ENCODE data around the gene KDM4C.

Gene KDM4C

DNA sequence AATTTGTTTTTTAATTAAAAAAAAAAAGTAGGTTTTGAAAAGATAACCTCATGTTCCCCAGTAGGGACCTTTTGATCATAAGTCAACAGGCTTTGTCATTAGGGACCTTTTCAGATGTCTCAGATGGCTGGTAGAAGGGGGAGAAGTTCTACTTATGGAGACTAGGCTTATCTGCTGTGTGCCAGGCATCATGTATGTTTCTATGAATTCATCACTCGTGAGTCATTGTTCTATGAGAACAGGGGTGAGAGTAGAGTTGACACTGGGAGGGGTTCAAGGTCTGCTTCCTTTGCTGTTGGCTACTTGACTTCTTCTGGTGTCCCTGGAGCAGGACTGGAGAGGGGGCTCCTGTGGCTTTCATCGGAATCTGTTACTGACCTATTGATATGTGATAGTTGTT is 138.8 kb downstream of the KDM4C start:
- no peaks in the 10 kb centered on the region for H4K20me1 ChIP-seq (ENCODE audit: insufficient read depth, low read length)
- H3K9me3 ChIP-seq (ENCODE audit: insufficient read depth, low read length, severe bottlenecking) = no peaks in the 10 kb centered on the region
- no peak overlapping the region for H3K9ac ChIP-seq (ENCODE audit: low read depth, low read length)
- H3K27me3 ChIP-seq (ENCODE audit: insufficient read depth, low read length, poor library complexity) = no peaks in the 10 kb centered on the region
- H3K4me3 ChIP-seq (ENCODE audit: low read depth in 1 of 2, low read length in 2 of 2) = no peak overlapping the region
- H3K79me2 ChIP-seq (ENCODE audit: insufficient read depth, low read length) = no peaks in the 10 kb centered on the region
- DNase-seq (no peak), ATAC-seq (ENCODE audit: insufficient read depth, low read depth) (no peak)
- H2AFZ ChIP-seq (ENCODE audit: low read depth, low read length) = no peak overlapping the region
- no peak overlapping the region for H3K27ac ChIP-seq (ENCODE audit: low read length)
- peaks cover 16% of the 10 kb centered on the region for H3K4me1 ChIP-seq (ENCODE audit: insufficient read depth, low read length)
- H3K4me2 ChIP-seq (ENCODE audit: insufficient read depth, low read length) = no peak overlapping the region
- H3K36me3 ChIP-seq (ENCODE audit: insufficient read depth, low read length) = peaks cover 4% of the 10 kb centered on the region
- TF ChIP-seq EZH2 (IDR thresholded peaks at IDR 0.05; ENCODE audit: borderline replicate concordance, low read depth, low read length, severe bottlenecking) = no peak
- TF ChIP-seq, protein P1, sequence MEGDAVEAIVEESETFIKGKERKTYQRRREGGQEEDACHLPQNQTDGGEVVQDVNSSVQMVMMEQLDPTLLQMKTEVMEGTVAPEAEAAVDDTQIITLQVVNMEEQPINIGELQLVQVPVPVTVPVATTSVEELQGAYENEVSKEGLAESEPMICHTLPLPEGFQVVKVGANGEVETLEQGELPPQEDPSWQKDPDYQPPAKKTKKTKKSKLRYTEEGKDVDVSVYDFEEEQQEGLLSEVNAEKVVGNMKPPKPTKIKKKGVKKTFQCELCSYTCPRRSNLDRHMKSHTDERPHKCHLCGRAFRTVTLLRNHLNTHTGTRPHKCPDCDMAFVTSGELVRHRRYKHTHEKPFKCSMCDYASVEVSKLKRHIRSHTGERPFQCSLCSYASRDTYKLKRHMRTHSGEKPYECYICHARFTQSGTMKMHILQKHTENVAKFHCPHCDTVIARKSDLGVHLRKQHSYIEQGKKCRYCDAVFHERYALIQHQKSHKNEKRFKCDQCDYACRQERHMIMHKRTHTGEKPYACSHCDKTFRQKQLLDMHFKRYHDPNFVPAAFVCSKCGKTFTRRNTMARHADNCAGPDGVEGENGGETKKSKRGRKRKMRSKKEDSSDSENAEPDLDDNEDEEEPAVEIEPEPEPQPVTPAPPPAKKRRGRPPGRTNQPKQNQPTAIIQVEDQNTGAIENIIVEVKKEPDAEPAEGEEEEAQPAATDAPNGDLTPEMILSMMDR (IDR thresholded peaks at IDR 0.05; ENCODE audit: borderline replicate concordance, extremely low read depth, low read length, poor library complexity, severe bottlenecking) = no peak

DNA sequence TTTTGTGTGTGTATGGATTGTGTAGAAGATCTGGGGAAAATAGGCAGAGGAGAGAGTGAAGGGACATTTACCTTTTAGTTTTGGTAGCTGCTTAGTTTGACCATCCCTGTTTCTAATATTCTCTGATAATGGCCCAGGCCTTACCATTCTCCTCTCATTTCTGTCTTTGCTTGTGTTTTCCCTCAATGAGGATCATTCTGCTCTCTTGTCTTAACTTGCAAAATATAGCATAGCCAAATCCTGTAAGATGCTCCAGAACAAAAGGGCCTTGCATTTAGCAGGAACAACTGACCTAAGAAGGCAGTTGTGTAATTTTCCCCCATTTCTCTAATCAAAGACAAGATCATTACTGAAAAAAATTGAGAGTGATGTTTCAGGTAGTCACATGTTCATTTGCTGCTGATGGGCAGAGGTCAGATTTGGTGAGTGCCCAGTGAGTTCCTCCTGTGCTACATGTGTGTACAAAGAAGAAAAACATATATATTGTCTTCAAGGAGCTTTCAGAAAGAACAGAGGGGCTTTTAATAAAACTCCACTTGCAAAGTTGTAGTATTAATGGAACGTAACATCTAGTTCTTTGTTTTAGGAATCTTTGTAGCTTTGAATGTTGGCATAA is 139.5 kb downstream of the KDM4C start:
- H3K4me2 ChIP-seq (ENCODE audit: insufficient read depth, low read length) = no peak overlapping the region
- no peaks in the 10 kb centered on the region for H3K27me3 ChIP-seq (ENCODE audit: insufficient read depth, low read length, poor library complexity)
- H3K9ac ChIP-seq (ENCODE audit: low read depth, low read length) = no peak overlapping the region
- no peaks in the 10 kb centered on the region for H3K9me3 ChIP-seq (ENCODE audit: insufficient read depth, low read length, severe bottlenecking)
- DNase-seq (no peak), ATAC-seq (ENCODE audit: insufficient read depth, low read depth) (no peak)
- peaks cover 16% of the 10 kb centered on the region for H3K4me1 ChIP-seq (ENCODE audit: insufficient read depth, low read length)
- H3K36me3 ChIP-seq (ENCODE audit: insufficient read depth, low read length) = peaks cover 4% of the 10 kb centered on the region
- 0 out of 2 replicates have a peak, but pooled peaks cover under 1% of the 10 kb centered on the region for H4K20me1 ChIP-seq (ENCODE audit: insufficient read depth, low read length)
- H3K79me2 ChIP-seq (ENCODE audit: insufficient read depth, low read length) = no peaks in the 10 kb centered on the region
- no peak overlapping the region for H3K4me3 ChIP-seq (ENCODE audit: low read depth in 1 of 2, low read length in 2 of 2)
- no peak overlapping the region for H2AFZ ChIP-seq (ENCODE audit: low read depth, low read length)
- TF ChIP-seq, protein P1 (IDR thresholded peaks at IDR 0.05; ENCODE audit: borderline replicate concordance, extremely low read depth, low read length, poor library complexity, severe bottlenecking) = no peak
- no peak for TF ChIP-seq EZH2 (IDR thresholded peaks at IDR 0.05; ENCODE audit: borderline replicate concordance, low read depth, low read length, severe bottlenecking)
- no peak overlapping the region for H3K27ac ChIP-seq (ENCODE audit: low read length)

DNA sequence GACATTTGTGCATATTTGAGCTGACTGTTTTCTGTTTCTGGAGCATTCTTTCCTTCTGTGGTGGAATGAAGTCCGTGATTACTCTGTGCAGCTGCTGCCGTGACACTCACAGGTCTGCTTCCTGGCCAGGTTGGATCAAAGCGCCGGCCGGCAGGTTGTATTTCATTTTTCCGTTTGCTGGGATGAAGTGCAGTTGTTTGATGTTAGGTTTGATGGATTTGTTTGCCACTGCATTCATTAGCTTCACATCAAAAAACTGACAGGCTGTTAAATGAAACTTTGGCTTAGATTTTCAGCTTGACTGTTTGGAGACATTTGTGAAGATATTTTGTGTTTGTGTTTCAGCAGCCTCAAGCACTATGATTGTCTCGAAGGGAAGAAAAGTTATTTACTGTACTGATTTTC is 140.1 kb downstream of the KDM4C start:
- no peak overlapping the region for H3K9ac ChIP-seq (ENCODE audit: low read depth, low read length)
- peaks cover 3% of the 10 kb centered on the region; the same call in 1 of the 2 replicates for H4K20me1 ChIP-seq (ENCODE audit: insufficient read depth, low read length)

More for the DNA sequence above, 140.1 kb downstream of the KDM4C start:
- H3K27ac ChIP-seq (ENCODE audit: low read length) = no peak overlapping the region
- TF ChIP-seq EZH2 (IDR thresholded peaks at IDR 0.05; ENCODE audit: borderline replicate concordance, low read depth, low read length, severe bottlenecking) = no peak
- TF ChIP-seq, protein P1 (IDR thresholded peaks at IDR 0.05; ENCODE audit: borderline replicate concordance, extremely low read depth, low read length, poor library complexity, severe bottlenecking) = no peak
- no peaks in the 10 kb centered on the region for H3K27me3 ChIP-seq (ENCODE audit: insufficient read depth, low read length, poor library complexity)
- peaks cover 16% of the 10 kb centered on the region for H3K4me1 ChIP-seq (ENCODE audit: insufficient read depth, low read length)
- no peaks in the 10 kb centered on the region for H3K9me3 ChIP-seq (ENCODE audit: insufficient read depth, low read length, severe bottlenecking)
- H3K36me3 ChIP-seq (ENCODE audit: insufficient read depth, low read length) = peaks cover 4% of the 10 kb centered on the region
- H3K79me2 ChIP-seq (ENCODE audit: insufficient read depth, low read length) = no peaks in the 10 kb centered on the region
- DNase-seq (no peak), ATAC-seq (ENCODE audit: insufficient read depth, low read depth) (no peak)
- H3K4me3 ChIP-seq (ENCODE audit: low read depth in 1 of 2, low read length in 2 of 2) = no peak overlapping the region
- no peak overlapping the region for H2AFZ ChIP-seq (ENCODE audit: low read depth, low read length)
- no peak overlapping the region for H3K4me2 ChIP-seq (ENCODE audit: insufficient read depth, low read length)

All from DND-41 (cell line).